Measurements from ENCODE around the gene SEMA4A. TPM values are rescaled to one million over a fixed set of nuclear protein-coding genes. Genes with fewer than 3 reads are reported as not detected.
A peak's percentile ranks its signal among the peaks of the same experiment; 100 is the strongest.
"Not testable (repeated sequence)": the region's sequence is repeated elsewhere in the genome, so short reads cannot be mapped to it uniquely, and the experiment has no call there.

The SEMA4A gene
- total and polyA plus RNA-seq, 2 donors (not counting 1 experiment from before 2014, with no cell fraction given), result 0.27 to 0.99 TPM

DNA sequence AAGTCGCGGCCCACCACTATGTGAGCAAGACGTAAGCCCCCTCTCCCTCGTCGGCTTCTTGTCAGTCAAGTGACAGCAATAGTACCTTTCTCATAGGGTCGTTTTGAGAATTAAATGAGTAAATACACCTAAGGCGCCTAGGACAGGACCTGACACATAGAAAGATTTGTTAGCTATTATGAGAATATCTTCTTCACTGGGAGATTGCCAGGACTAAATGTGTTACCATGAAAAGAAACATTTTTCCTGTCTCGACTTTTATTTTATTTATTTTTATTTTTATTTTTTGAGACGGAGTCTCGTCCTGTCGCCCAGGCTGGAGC lies 60.2 kb downstream of the SEMA4A start:
- TF ChIP-seq, protein P1, sequence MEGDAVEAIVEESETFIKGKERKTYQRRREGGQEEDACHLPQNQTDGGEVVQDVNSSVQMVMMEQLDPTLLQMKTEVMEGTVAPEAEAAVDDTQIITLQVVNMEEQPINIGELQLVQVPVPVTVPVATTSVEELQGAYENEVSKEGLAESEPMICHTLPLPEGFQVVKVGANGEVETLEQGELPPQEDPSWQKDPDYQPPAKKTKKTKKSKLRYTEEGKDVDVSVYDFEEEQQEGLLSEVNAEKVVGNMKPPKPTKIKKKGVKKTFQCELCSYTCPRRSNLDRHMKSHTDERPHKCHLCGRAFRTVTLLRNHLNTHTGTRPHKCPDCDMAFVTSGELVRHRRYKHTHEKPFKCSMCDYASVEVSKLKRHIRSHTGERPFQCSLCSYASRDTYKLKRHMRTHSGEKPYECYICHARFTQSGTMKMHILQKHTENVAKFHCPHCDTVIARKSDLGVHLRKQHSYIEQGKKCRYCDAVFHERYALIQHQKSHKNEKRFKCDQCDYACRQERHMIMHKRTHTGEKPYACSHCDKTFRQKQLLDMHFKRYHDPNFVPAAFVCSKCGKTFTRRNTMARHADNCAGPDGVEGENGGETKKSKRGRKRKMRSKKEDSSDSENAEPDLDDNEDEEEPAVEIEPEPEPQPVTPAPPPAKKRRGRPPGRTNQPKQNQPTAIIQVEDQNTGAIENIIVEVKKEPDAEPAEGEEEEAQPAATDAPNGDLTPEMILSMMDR (conservative IDR thresholded peaks at IDR 0.05 in 1 of 2, IDR thresholded peaks at IDR 0.05 in 1 of 2; ENCODE audit: low read depth in 1 of 2, low read length in 2 of 2), result no peak
- Histone ChIP-seq H3K4me3 (replicated peaks in 1 of 4; ENCODE audit: control extremely low read depth in 1 of 4, insufficient read depth in 1 of 4, low read depth in 3 of 4, low read length in 4 of 4) (peak overlapping the region; percentile 70 to 95 (median 72)), H3K27me3 (ENCODE audit: control insufficient read depth, insufficient read depth, low read length) (no peaks in the 10 kb centered on the region), H3K9ac (ENCODE audit: insufficient read depth, low read length) (peak overlapping the region; percentile 92), H3K9me3 (ENCODE audit: control insufficient read depth, insufficient read depth, low read depth, low read length) (no peaks in the 10 kb centered on the region), H3K79me2 (ENCODE audit: control insufficient read depth, insufficient read depth, low read length) (peaks cover 2% of the 10 kb centered on the region), H3K4me2 (ENCODE audit: extremely low read depth, insufficient read depth, low read length) (peak overlapping the region; percentile 95), H3K36me3 (ENCODE audit: control insufficient read depth, insufficient read depth, low read length) (peaks cover 7% of the 10 kb centered on the region), H2AFZ (ENCODE audit: low read length) (peak overlapping the region; percentile 99), H4K20me1 (ENCODE audit: control insufficient read depth, extremely low read depth, insufficient read depth, low read length) (no peaks in the 10 kb centered on the region), H3K27ac (ENCODE audit: insufficient read depth, low read length) (peak overlapping the region; percentile 97), H3K4me1 (ENCODE audit: control insufficient read depth, extremely low read depth, insufficient read depth, low read length) (peaks cover 2% of the 10 kb centered on the region)
- DNase-seq (ENCODE audit: low read depth in 2 of 2), result no peak

- DNase-seq (ENCODE audit: low read depth in 2 of 2), result peak; percentile 9 to 89
- Histone ChIP-seq H4K20me1 (ENCODE audit: control insufficient read depth, extremely low read depth, insufficient read depth, low read length) (no peaks in the 10 kb centered on the region), H3K79me2 (ENCODE audit: control insufficient read depth, insufficient read depth, low read length) (peaks cover 2% of the 10 kb centered on the region), H3K4me3 (replicated peaks in 1 of 4; ENCODE audit: control extremely low read depth in 1 of 4, insufficient read depth in 1 of 4, low read depth in 3 of 4, low read length in 4 of 4) (peak overlapping the region in 2 of 4 experiments; percentile 74 to 95), H3K4me1 (ENCODE audit: control insufficient read depth, extremely low read depth, insufficient read depth, low read length) (peaks cover 2% of the 10 kb centered on the region), H3K36me3 (ENCODE audit: control insufficient read depth, insufficient read depth, low read length) (peaks cover 7% of the 10 kb centered on the region), H3K27me3 (ENCODE audit: control insufficient read depth, insufficient read depth, low read length) (no peaks in the 10 kb centered on the region), H3K9me3 (ENCODE audit: control insufficient read depth, insufficient read depth, low read depth, low read length) (no peaks in the 10 kb centered on the region), H2AFZ (ENCODE audit: low read length) (no peak overlapping the region), H3K4me2 (ENCODE audit: extremely low read depth, insufficient read depth, low read length) (peak overlapping the region; percentile 52), H3K9ac (ENCODE audit: insufficient read depth, low read length) (no peak overlapping the region), H3K27ac (ENCODE audit: insufficient read depth, low read length) (peak overlapping the region; percentile 9)
- TF ChIP-seq EZH2 (IDR thresholded peaks at IDR 0.05; ENCODE audit: low read length, missing control alignments), result no peak
Measured at GRCh38 chr1:156214024-156214748, 60.8 kb downstream of the SEMA4A start.

GRCh38 chr1:156216361-156217086 lies 63.1 kb downstream of the SEMA4A start:
- H3K27ac ChIP-seq (ENCODE audit: insufficient read depth, low read length); H3K4me2 ChIP-seq (ENCODE audit: extremely low read depth, insufficient read depth, low read length); H3K27me3 ChIP-seq (ENCODE audit: control insufficient read depth, insufficient read depth, low read length); H3K9me3 ChIP-seq (ENCODE audit: control insufficient read depth, insufficient read depth, low read depth, low read length); H3K79me2 ChIP-seq (ENCODE audit: control insufficient read depth, insufficient read depth, low read length); H3K9ac ChIP-seq (ENCODE audit: insufficient read depth, low read length); H3K36me3 ChIP-seq (ENCODE audit: control insufficient read depth, insufficient read depth, low read length); H2AFZ ChIP-seq (ENCODE audit: low read length); H3K4me3 ChIP-seq (replicated peaks in 1 of 4; ENCODE audit: control extremely low read depth in 1 of 4, insufficient read depth in 1 of 4, low read depth in 3 of 4, low read length in 4 of 4); H3K4me1 ChIP-seq (ENCODE audit: control insufficient read depth, extremely low read depth, insufficient read depth, low read length); DNase-seq (ENCODE audit: low read depth in 2 of 2); H4K20me1 ChIP-seq (ENCODE audit: control insufficient read depth, extremely low read depth, insufficient read depth, low read length): not testable (repeated sequence)

DNA sequence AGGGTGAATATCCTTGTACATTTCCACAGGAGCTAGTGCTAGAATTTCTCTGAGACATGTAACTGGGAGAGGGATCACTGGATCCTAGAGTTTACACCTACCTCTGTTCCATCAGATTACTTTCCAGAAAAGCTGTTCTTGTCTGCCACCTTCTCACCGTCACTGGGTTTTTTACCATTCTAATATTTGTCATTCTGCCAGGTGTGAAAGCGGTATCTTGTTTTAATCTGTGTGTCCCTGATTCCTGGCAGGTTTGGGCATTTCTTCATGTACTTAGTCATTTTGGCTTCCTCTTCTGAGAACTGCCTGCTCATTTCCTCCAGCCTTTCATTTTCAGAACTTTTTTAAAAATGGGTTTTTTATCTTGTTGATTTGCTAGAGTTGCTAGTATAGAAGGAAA lies 64.5 kb downstream of the SEMA4A start:
- H3K4me1 ChIP-seq (ENCODE audit: control insufficient read depth, extremely low read depth, insufficient read depth, low read length), result peaks cover 2% of the 10 kb centered on the region
- H3K79me2 ChIP-seq (ENCODE audit: control insufficient read depth, insufficient read depth, low read length), result peaks cover 2% of the 10 kb centered on the region
- H3K9ac ChIP-seq (ENCODE audit: insufficient read depth, low read length), result no peak overlapping the region
- H3K27me3 ChIP-seq (ENCODE audit: control insufficient read depth, insufficient read depth, low read length), result no peaks in the 10 kb centered on the region
- H3K4me2 ChIP-seq (ENCODE audit: extremely low read depth, insufficient read depth, low read length), result peak overlapping the region; percentile 3
- no peak for TF ChIP-seq EZH2 (IDR thresholded peaks at IDR 0.05; ENCODE audit: low read length, missing control alignments)
- TF ChIP-seq, protein P1 (conservative IDR thresholded peaks at IDR 0.05 in 1 of 2, IDR thresholded peaks at IDR 0.05 in 1 of 2; ENCODE audit: low read depth in 1 of 2, low read length in 2 of 2), result no peak
- H3K36me3 ChIP-seq (ENCODE audit: control insufficient read depth, insufficient read depth, low read length), result peaks cover 7% of the 10 kb centered on the region
- peak in 1 of 2 donors; percentile 56 for DNase-seq (ENCODE audit: low read depth in 2 of 2)
- H2AFZ ChIP-seq (ENCODE audit: low read length), result no peak overlapping the region
- no peaks in the 10 kb centered on the region for H3K9me3 ChIP-seq (ENCODE audit: control insufficient read depth, insufficient read depth, low read depth, low read length)
- no peak overlapping the region for H3K27ac ChIP-seq (ENCODE audit: insufficient read depth, low read length)
- no peak overlapping the region for H3K4me3 ChIP-seq (replicated peaks in 1 of 4; ENCODE audit: control extremely low read depth in 1 of 4, insufficient read depth in 1 of 4, low read depth in 3 of 4, low read length in 4 of 4)
- no peaks in the 10 kb centered on the region for H4K20me1 ChIP-seq (ENCODE audit: control insufficient read depth, extremely low read depth, insufficient read depth, low read length)
